Measurements from ENCODE around the gene EPHA6.

DNA sequence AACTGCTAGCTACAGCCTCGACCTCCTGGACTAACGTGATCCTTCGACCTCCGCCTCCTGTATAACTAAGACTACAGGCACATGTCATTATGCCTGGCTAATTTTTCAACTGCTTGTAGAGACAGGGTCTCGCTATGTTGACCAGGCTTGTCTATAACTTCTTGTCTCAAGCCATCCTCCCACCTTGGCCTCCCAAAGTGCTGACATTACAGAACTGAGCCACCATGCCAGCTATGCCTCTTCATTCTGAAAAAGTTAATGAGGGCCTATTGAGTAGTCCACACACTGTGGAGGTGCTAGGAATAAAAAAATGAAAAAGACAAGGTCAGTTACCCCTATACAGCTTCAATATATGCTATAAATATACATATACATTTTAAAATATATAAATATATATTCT is 18.3 kb upstream of the EPHA6 start:
- no peak for TF ChIP-seq POLR2AphosphoS5 (IDR thresholded peaks at IDR 0.05; ENCODE audit: low read depth, low read length)
- TF ChIP-seq PAX5 (IDR thresholded peaks at IDR 0.05; ENCODE audit: insufficient read depth, low read length, severe bottlenecking) = no peak
- no peak for TF ChIP-seq POLR2A (IDR thresholded peaks at IDR 0.05; ENCODE audit: low read depth, low read length)
- no peak for TF ChIP-seq SPI1 (IDR thresholded peaks at IDR 0.05; ENCODE audit: low read depth, low read length)
- TF ChIP-seq TAF1 (IDR thresholded peaks at IDR 0.05; ENCODE audit: low read depth, low read length) = no peak
- TF ChIP-seq POU2F2 (IDR thresholded peaks at IDR 0.05; ENCODE audit: low read depth, low read length) = no peak
